HG03565 (cell line): ENCODE data around the gene ACOX3.
"Not testable (repeated sequence)": the region's sequence is repeated elsewhere in the genome, so short reads cannot be mapped to it uniquely, and the experiment has no call there.

Experiments used
- ATAC-seq: cut with Tn5 transposase; IDR thresholded peaks from one replicate; pipeline ENCODE4 v1.9.1; 2021; ENCODE audit warnings: mild to moderate bottlenecking, moderate library complexity; ENCODE audit not compliant: unreplicated experiment

Gene ACOX3

DNA sequence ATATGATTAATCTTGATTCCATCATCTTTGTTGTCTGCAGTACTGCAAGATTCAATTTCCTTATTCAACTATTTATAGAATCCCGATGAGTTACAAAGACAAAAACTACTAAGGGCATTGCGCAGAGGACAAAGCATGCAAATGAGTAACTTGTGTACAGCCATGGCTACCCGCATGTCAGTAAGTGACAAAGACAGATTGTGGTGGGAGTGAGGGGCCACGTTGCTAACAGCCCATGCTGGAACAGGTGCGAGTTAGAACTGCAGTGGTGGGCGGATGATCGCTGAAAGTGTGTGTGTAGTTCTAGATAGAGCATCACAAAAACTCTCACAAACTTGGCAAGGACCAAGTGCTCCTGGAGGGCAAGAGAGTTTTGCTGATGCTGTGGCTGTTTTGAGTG, 49.5 kb downstream of the ACOX3 start:
- no peak for ATAC-seq

DNA sequence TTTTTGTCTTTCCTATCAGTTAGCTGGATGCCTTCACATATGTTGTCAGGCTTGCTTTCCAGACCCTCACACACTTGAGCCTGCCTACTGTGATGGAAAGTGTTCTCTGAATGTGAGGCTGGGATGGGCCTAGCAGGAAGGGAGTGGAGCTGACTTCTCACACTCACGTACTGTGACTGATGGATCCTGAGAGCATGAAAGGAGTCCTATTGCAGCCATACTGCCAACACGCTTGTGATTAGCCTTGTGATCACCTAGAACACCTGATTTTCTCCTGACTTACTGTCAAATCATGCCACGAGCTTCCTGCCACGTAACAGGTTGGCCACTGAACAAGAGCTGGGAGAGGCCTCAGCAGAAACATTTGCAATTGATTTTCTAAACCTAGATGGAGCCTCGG, 49.9 kb downstream of the ACOX3 start:
- no peak for ATAC-seq

DNA sequence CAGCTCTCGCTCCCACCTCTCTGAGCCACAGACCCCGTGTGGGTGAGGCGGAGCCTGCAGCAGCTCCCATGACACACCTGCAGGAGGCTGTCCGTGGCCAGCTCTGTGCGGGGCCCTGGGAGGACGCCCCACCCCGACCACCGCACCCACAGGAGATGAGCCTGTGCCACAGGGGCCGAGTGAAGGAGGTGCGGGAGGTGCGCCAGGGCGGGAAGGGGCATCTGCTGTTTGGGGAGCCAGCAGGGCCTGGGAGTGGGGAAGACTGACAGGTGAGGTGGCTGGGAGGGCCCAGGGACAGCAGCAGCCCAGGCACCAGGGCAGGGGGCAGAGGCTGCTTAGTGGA, 52.0 kb downstream of the ACOX3 start:
- ATAC-seq = no peak

DNA sequence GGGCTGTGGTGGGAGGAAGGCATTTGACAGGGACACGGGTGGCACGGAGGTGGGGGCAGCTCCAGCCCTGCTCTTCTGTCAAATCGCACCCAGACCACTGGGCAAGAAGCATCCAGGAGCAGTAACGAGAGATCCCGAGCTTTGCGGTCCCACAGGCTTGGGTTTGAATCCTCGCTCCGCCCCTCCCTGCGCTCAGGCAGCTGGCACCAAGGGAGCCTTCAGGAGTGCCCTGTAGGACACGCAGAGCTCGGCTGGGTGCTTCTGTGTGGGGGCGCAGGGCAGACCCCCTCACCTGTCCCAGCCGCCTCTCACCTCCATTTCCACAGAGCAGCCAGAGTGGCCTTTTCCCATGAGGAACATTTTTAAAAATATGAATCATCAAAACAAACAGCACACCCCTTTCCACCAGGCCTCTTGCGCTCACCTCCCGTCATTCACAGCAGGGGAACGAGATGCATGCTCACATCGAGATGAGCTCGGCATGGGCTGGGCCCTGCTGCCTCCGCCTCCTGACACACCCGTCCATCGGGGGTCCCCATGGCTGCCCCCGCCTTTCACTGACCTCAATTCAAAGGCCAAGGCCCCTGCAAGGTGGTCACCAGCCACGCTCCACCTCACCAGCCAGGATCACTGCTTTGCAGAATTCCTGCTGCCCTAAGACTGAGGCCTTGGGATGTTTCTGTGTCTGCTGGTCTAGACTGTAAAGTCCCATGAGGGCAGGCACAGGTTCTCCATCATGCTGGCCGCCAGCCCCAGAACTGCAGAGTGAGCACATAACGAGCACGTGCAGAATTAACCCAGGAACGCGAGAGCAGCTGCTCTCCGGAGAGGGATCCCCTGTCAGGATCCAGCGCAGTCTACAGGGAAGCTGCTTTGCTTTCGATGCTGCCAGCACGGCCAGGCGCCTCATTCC, 52.7 kb downstream of the ACOX3 start:
- no peak for ATAC-seq

DNA sequence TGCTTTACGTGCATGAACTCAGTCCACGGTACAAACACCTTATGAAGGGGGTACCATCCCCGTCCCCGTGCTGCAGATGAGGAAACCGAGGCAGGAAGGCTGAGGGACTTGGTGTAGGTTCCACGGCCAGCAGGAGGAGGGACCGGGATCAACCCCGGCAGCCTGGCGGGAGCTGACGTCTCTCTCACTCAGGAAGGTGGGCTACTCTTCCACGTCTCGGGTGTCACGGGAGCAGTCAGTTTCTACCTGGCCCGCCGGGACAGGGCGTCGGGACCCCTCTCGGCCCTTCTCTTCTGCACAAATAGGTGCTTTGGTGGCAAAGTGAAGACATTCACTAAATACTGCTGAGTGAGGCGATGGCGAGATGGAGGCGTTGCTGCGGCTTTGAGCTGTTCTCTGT, 53.3 kb downstream of the ACOX3 start:
- ATAC-seq = no peak

DNA sequence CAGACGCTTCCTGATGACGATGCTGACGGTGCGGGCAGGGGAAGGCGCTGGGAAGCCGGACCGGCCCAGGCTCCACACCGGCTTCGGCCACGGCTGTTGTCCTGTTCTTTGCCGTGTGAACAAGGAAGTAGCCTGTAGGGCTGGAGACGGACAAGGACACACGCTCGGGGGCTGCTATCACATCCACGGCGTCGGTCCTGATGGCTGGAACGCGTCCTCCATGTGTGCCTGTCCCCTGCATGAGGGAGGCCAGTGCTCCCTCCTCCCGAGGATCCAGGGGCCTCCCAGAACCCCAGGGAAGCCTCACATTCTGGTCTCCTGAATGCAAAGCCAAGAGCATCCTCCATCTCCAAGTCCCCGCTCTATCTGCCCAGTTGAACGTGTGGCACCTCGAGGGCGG, 53.8 kb downstream of the ACOX3 start:
- ATAC-seq = no peak

DNA sequence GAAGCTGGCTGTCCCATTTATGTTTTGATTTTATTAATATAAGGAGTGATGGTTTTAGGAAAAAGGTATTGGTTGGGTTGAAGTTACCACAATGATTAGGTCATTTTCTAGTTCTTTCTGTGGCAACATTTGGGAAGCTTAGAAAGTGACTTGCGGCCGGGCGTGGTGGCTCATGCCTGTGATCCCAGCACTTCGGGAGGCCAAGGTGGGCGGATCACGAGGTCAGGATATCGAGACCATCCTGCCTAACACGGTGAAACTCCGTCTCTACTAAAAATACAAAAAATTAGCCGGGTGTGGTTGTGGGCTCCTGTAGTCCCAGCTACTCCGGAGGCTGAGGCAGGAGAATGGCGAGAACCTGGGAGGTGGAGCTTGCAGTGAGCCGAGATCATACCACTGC, 54.4 kb downstream of the ACOX3 start:
- ATAC-seq = not testable (repeated sequence)

DNA sequence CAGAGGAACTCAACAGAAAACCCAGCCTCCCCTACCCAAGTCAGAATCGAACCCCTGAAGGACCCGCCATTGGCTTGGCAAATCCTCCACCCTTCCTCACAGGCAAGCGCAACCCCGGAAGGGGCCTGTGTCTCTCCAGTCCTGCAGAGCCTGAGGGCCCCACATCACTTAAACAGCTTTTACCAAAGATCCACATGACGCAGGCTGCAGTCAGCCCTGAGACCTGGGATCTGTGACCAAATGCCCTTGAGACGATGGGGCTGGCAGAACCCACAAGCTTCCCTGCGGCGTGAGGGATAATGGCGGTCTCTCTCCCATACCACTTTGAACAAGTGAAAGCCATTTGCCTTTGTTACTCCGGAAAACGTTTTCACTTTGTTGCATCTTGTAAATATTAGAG, 54.9 kb downstream of the ACOX3 start:
- ATAC-seq = no peak

DNA sequence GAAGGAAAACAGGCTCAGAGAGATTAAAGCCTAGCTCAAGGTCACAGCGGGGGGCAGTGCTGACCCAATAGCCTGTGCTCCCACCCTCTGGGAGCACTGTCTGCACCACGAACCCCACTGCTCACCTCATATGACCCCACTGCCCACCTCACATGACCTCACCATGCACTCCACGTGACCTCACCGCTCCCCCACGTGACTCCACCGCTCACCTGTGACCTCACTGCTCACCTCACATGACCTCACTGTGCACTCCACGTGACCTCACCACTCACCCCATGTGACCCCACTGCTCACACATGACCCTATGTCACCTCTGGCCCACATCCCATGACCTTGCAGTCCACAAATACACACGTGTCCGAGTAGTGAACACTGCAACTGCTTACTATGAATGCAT, 55.4 kb downstream of the ACOX3 start:
- no peak for ATAC-seq

DNA sequence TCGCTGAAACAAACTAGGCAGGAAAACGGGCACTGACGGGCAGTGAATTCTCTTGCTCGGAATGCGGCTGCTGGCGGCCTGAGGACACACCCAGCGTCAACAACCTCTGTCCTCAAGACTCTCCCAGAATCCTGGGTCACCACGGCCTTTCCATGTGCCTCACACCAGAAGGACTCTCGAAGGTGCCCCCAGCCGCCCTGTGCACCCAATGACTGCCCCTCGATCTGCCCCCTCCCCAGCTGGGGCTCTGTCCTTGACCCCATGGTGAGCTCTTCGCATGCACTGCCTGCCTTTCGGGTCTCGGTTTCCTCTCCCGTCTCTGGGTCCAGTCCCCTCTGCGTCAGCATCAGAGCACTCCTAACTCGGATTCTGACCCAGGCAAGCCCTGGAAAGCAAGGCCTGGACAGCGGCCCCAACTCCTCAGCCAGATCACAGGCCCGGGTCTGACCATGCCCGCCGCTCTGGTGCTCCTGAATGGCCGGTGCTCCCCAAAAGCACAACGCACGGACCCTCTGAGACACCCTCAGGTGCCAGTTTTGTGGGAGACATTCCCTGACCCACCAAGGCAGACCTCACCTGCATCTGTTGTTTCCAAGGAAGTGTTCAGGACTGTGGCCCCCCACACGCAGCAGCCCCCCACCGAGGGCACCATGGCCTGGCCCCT, 56.0 kb downstream of the ACOX3 start:
- ATAC-seq = no peak

DNA sequence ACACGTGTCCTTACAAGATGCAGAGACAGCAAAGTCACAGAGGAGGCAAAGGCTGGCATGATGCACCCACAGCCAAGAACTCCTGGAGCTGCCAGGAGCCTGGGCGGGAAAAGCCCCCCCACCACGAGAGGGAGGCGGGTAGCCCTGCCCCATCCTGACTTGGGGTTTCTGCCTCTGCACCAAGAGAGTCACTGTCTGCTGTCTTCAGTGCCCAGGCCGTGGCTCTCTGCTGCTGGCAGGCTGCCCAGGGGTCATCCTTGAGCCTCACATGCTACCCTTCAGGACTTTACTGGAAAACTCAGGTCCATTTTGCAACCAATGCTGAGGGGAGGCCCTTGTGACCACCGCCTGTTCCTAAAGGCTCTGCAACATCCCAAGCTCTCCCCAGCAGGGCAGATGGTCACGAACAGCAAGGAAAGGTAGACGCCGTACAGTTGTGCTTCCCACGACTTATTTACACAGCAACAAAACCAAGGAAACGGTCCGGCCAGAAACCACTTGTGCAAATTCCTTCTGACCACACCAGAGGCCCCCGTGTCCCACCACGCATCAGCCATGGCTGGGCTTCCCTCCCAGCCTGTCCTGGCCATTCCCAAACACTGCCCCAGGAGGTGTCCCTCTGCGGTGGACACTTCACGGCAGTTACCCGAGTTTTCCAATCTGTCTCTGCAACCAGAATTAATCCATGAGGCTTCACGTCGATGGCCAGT, 56.9 kb downstream of the ACOX3 start:
- ATAC-seq = no peak

DNA sequence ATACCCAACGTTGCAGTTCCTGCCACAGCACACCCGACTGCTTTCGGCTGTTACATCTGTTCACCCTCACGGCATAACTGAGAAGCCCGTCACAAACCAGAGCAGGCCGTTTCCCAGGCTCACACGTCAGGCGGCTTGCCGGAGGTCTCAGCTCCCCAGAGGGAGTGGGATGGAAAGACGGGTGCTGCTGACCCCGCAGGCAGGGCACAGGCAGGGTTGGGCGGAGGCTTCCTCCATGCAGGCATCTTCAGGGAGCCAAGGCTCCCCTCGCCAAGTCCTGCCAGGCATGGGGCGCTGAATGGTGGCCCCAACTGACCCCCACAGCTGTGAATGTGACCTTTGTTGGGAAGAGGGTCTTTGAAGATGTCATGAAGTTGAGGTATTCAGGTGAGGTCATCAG, 57.5 kb downstream of the ACOX3 start:
- no peak for ATAC-seq

DNA sequence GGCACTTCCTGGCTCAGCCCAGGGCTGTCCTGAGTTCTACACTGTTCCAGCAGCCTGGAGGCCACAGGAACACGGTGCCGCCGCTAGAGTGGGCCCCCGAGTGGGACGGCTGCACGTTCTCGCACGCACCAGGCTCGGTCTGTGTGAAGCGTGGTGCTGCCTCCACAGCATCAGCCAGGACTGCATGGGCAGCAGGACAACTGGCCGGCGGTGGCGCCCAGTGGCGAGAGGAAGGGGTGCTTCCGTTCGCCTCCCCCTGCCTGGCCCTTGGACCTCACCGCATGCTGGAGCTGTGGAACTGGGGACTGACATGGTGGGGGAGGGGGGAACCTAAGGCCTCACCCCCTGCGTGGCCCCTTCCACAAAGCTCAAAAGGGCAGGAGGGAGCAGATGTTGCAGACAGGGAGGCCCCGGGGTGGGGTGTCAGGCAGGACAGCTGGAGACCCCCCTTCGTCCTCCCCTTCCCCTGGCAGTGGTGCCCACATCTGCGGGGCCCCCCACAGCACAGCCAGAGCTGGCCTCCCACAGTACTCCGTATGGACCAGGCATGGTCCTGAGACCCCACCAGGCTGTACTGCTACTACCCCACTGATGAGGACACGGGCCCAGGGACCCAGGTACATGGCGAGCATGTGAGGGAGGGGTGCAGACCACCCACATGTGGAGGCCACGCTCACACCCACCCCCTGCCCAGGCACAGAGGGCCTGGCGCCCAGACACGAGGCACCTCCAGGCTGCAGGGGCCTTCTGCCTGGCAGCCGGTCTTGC, 58.5 kb downstream of the ACOX3 start:
- ATAC-seq = no peak

DNA sequence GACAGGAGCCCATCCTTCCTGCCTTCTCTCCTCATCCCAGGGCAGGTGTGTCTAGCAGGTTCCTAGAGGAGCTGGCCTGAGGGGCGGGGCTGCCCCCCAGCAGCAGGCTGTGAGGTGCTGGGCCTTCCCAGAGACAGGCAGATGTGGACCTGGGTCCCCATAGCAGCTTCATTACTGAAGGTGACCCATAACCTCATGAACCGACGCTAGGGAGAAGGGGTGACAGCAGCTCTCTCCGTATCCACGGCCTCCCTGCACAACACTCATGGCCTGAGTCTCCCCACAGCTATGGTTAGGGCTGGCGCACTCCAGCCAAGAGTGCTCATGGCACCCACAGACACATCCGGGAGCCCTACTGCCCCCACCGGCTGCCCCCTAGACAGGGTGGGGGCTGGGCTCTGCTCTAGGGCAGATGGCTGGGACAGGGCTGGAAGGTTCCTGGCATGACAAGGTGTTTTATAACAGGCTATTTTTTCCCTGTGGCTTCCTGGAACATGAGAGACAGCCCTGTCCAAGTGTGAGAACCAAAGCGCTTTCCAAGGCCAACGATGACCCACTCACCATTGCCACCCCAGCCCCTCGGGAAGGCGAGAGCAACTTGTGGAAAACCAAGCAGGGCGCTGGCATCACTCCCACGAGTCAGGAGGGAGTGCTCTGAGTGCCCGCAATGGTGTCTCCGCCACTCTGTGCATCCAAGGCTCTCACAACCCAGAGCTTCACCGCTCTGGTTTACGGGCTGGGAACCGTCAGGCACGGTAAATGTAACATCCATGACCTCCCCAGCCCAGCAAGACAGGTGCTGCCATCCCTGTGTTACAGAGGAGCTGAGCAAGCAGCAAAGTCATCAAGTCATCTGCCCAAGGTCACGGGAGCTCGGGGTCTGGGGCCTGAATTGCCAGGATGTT, 59.8 kb downstream of the ACOX3 start:
- no peak for ATAC-seq

DNA sequence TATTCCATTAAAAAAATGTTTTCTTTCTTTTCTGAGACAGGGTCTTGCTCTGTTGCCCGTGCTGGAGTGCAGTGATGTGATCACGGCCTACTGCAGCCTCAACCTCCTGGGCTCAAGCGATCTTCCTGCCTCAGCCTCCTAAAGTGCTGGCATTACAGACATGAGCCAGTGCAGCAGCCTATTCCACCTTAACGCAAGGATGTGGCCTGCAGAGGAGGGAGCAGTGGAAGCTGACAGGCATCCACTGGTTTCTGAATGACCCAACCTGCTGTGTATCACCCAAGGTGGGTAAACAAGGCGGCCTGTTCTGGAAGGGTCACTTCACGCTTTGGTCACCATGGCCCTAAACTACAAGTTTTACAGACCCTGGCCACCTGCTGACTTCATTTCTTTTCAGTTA, 60.8 kb downstream of the ACOX3 start:
- ATAC-seq = no peak

DNA sequence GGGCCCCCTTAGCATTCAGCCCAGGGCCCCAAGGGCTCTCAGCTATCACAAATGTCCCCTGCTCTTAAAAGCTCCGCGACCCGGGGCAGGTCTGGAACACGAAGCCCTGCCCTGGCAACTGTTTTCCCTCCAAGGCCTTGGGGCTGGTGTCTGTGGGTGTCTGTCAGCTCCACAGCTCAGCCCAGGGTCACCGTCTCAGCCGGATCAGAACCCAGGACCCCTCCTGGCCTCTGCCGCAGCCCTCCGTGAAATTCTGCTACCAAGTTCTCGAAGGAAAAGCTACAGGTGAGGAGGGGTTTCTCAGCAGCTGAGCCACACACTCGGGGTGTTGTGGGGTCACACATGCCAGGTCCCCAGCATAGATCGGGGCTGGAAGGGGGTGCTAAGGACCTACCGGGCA, 61.2 kb downstream of the ACOX3 start:
- ATAC-seq = no peak

DNA sequence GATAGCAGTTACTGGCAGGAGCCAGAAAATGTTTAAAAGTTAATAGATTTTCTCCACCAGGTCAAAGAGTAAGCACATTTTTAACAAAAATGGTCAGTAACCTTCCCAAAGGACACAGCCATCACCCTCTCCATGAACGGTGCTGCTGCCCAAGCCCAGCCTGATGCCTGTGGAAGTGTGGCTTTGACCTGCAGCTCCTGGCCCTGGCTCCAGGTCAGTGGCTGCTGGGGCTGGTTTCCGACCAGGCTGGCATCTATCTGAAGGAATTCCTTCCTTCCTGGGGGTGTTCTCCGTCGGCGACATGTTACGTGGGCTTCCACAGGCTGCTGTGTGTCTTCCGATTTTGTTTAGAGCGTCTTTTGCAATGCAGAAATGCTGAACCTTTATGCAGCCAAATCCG, 61.7 kb downstream of the ACOX3 start:
- ATAC-seq = no peak

DNA sequence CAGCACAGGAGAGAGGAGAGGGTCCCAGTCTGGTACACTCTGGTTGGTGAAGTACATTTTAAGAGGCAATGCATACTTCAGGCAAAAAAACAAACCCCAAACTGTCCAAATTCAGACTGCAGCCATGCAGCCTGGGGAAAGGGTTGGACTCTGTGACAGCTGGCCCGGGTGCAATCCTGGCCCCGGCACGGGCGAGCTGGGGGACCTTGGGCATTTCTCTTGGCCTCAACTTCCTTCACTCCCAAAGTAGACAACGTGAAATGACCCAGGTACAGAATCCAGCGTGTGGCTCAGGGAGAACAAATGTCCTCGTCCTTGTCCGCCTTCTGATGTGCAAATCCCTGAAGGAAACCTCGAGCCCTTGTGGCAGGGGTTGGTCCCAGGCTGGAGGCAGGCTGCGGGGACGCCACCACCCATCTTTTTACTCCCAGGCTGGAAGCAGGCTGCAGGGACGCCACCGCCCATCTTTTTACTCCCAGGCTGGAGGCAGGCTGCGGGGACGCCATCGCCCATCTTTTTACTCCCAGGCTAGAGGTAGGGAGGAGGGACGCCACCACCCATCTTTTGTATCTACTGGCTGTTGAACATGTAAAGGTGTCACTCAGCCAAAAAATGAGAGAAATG, 62.3 kb downstream of the ACOX3 start:
- ATAC-seq = no peak
